ENCODE data around the gene GAP43.

GAP43 gene

GRCh38 chr3:115646027-115646690 is 22.8 kb downstream of the GAP43 start:
- no peak overlapping the region for H3K9ac ChIP-seq (ENCODE audit: low read depth, low read length)
- H3K27me3 ChIP-seq (ENCODE audit: insufficient read depth, low read length, poor library complexity), result no peaks in the 10 kb centered on the region
- no peak overlapping the region for H3K4me3 ChIP-seq (ENCODE audit: low read depth in 1 of 2, low read length in 2 of 2)
- no peak overlapping the region for H2AFZ ChIP-seq (ENCODE audit: low read depth, low read length)
- no peak overlapping the region for H3K27ac ChIP-seq (ENCODE audit: low read length)
- ATAC-seq (ENCODE audit: insufficient read depth, low read depth) (no peak), DNase-seq (no peak)
- TF ChIP-seq, protein P1, sequence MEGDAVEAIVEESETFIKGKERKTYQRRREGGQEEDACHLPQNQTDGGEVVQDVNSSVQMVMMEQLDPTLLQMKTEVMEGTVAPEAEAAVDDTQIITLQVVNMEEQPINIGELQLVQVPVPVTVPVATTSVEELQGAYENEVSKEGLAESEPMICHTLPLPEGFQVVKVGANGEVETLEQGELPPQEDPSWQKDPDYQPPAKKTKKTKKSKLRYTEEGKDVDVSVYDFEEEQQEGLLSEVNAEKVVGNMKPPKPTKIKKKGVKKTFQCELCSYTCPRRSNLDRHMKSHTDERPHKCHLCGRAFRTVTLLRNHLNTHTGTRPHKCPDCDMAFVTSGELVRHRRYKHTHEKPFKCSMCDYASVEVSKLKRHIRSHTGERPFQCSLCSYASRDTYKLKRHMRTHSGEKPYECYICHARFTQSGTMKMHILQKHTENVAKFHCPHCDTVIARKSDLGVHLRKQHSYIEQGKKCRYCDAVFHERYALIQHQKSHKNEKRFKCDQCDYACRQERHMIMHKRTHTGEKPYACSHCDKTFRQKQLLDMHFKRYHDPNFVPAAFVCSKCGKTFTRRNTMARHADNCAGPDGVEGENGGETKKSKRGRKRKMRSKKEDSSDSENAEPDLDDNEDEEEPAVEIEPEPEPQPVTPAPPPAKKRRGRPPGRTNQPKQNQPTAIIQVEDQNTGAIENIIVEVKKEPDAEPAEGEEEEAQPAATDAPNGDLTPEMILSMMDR (IDR thresholded peaks at IDR 0.05; ENCODE audit: borderline replicate concordance, extremely low read depth, low read length, poor library complexity, severe bottlenecking), result no peak
- TF ChIP-seq EZH2 (IDR thresholded peaks at IDR 0.05; ENCODE audit: borderline replicate concordance, low read depth, low read length, severe bottlenecking), result no peak
- H4K20me1 ChIP-seq (ENCODE audit: insufficient read depth, low read length), result no peaks in the 10 kb centered on the region
- H3K4me2 ChIP-seq (ENCODE audit: insufficient read depth, low read length), result no peak overlapping the region
- no peaks in the 10 kb centered on the region for H3K36me3 ChIP-seq (ENCODE audit: insufficient read depth, low read length)
- no peaks in the 10 kb centered on the region for H3K4me1 ChIP-seq (ENCODE audit: insufficient read depth, low read length)
- H3K9me3 ChIP-seq (ENCODE audit: insufficient read depth, low read length, severe bottlenecking), result no peaks in the 10 kb centered on the region
- H3K79me2 ChIP-seq (ENCODE audit: insufficient read depth, low read length), result no peaks in the 10 kb centered on the region

- H3K9me3 ChIP-seq (ENCODE audit: insufficient read depth, low read length, severe bottlenecking), result no peaks in the 10 kb centered on the region
- no peak overlapping the region for H3K27ac ChIP-seq (ENCODE audit: low read length)
- H4K20me1 ChIP-seq (ENCODE audit: insufficient read depth, low read length), result no peaks in the 10 kb centered on the region
- no peaks in the 10 kb centered on the region for H3K36me3 ChIP-seq (ENCODE audit: insufficient read depth, low read length)
- H3K4me3 ChIP-seq (ENCODE audit: low read depth in 1 of 2, low read length in 2 of 2), result no peak overlapping the region
- no peak overlapping the region for H3K9ac ChIP-seq (ENCODE audit: low read depth, low read length)
- H3K4me2 ChIP-seq (ENCODE audit: insufficient read depth, low read length), result no peak overlapping the region
- no peak overlapping the region for H2AFZ ChIP-seq (ENCODE audit: low read depth, low read length)
- no peaks in the 10 kb centered on the region for H3K79me2 ChIP-seq (ENCODE audit: insufficient read depth, low read length)
- TF ChIP-seq, protein P1 (IDR thresholded peaks at IDR 0.05; ENCODE audit: borderline replicate concordance, extremely low read depth, low read length, poor library complexity, severe bottlenecking), result no peak
- TF ChIP-seq EZH2 (IDR thresholded peaks at IDR 0.05; ENCODE audit: borderline replicate concordance, low read depth, low read length, severe bottlenecking), result no peak
- no peak for ATAC-seq (ENCODE audit: insufficient read depth, low read depth)
- no peak for DNase-seq
- H3K4me1 ChIP-seq (ENCODE audit: insufficient read depth, low read length), result no peaks in the 10 kb centered on the region
- no peaks in the 10 kb centered on the region for H3K27me3 ChIP-seq (ENCODE audit: insufficient read depth, low read length, poor library complexity)
Observed at GRCh38 chr3:115648559-115648958, 25.2 kb downstream of the GAP43 start.

DNA sequence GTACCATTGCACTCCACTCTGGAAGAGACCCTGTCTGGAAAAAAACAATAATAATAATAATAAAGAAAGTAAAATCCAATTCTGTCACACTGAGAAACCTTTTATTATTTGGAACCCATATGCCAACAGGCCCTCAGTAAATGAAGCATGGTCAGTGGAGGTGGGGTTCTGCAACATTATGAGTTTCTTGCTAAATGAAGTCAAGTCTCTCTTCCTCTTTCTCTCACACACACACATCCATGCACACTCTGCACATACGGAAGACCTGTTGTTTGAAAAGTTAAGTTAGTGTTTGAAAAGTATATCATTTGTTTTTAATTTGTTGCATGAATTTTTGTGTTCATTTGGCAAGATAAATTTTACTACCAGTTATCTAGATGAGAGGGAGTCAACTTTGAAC is 27.8 kb downstream of the GAP43 start:
- Histone ChIP-seq H3K4me2 (ENCODE audit: insufficient read depth, low read length) (no peak overlapping the region), H4K20me1 (ENCODE audit: insufficient read depth, low read length) (no peaks in the 10 kb centered on the region), H3K9me3 (ENCODE audit: insufficient read depth, low read length, severe bottlenecking) (no peaks in the 10 kb centered on the region), H2AFZ (ENCODE audit: low read depth, low read length) (no peak overlapping the region), H3K79me2 (ENCODE audit: insufficient read depth, low read length) (no peaks in the 10 kb centered on the region), H3K9ac (ENCODE audit: low read depth, low read length) (no peak overlapping the region), H3K36me3 (ENCODE audit: insufficient read depth, low read length) (no peaks in the 10 kb centered on the region), H3K4me1 (ENCODE audit: insufficient read depth, low read length) (no peaks in the 10 kb centered on the region), H3K4me3 (ENCODE audit: low read depth in 1 of 2, low read length in 2 of 2) (no peak overlapping the region), H3K27ac (ENCODE audit: low read length) (no peak overlapping the region), H3K27me3 (ENCODE audit: insufficient read depth, low read length, poor library complexity) (peaks cover 8% of the 10 kb centered on the region)
- ATAC-seq (ENCODE audit: insufficient read depth, low read depth) (no peak), DNase-seq (no peak)
- TF ChIP-seq, protein P1 (IDR thresholded peaks at IDR 0.05; ENCODE audit: borderline replicate concordance, extremely low read depth, low read length, poor library complexity, severe bottlenecking), result no peak
- no peak for TF ChIP-seq EZH2 (IDR thresholded peaks at IDR 0.05; ENCODE audit: borderline replicate concordance, low read depth, low read length, severe bottlenecking)
